ENCODE results near the gene ARF3. TPM values are rescaled to one million over a fixed set of nuclear protein-coding genes. Genes with fewer than 3 reads are reported as not detected.

The ARF3 gene
- total and polyA plus RNA-seq, 2 of the 13 experiments (the other 11 are each of a cell fraction or from before 2014, with no cell fraction given), result 53.8 to 57.9 TPM

DNA sequence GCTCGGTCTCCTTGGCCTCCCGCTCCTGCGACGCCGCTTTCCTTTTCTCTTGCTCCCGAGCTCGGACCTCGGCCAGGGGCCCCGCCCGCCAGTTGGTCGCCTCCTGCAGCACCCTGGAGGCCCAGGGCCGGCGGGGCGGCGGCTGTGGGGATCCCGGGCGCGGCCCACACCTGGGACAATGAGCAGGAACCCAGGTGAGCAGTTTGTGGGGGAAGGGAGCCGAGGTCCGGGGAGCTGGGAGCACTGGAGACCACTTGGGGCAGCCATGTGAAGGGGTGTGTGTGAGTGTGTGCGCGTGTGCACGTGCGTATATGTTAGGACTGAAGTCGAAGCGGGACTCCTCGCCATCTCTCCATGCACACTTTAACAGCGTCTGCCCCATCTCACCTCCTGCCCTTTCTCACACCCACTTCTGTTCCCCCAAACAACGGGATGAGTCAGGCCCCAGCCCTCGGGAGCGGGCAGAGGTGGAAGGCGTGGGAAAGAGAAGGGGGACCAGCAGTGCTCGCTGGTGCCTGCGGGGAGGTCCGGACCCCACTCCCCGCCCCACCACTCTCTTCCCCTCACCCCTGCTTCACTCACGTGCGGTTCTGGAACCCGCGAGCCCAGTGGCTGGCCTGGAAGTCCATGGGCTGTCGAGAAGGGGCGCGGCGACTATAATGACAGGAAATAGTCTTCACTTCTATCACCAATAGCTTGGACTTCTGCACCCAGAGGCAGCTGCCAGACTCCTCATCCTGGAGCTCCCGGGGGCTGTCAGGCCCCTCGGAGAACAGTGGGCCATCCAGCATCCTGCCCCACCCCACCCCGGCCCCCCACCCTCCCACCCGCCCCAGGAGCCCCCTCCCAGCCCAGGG lies 41.4 kb upstream of the ARF3 start (continued):
- TF ChIP-seq ZBTB21 (CRISPR knock-in tag; IDR thresholded peaks at IDR 0.05), result no peak
- 0 out of 2 replicates have a peak, but pooled peaks have one; percentile 37 for TF ChIP-seq ZNF441 (CRISPR knock-in tag; IDR thresholded peaks at IDR 0.05; ENCODE audit: borderline replicate concordance)
- 0 out of 2 replicates have a peak, but pooled peaks have one; percentile 37 for TF ChIP-seq MYNN (CRISPR knock-in tag; IDR thresholded peaks at IDR 0.05; ENCODE audit: low read depth)
- TF ChIP-seq, protein P1, sequence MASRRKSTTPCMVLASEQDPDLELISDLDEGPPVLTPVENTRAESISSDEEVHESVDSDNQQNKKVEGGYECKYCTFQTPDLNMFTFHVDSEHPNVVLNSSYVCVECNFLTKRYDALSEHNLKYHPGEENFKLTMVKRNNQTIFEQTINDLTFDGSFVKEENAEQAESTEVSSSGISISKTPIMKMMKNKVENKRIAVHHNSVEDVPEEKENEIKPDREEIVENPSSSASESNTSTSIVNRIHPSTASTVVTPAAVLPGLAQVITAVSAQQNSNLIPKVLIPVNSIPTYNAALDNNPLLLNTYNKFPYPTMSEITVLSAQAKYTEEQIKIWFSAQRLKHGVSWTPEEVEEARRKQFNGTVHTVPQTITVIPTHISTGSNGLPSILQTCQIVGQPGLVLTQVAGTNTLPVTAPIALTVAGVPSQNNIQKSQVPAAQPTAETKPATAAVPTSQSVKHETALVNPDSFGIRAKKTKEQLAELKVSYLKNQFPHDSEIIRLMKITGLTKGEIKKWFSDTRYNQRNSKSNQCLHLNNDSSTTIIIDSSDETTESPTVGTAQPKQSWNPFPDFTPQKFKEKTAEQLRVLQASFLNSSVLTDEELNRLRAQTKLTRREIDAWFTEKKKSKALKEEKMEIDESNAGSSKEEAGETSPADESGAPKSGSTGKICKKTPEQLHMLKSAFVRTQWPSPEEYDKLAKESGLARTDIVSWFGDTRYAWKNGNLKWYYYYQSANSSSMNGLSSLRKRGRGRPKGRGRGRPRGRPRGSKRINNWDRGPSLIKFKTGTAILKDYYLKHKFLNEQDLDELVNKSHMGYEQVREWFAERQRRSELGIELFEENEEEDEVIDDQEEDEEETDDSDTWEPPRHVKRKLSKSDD (CRISPR knock-in tag; IDR thresholded peaks at IDR 0.05; ENCODE audit: low read depth), result no peak
- peak; percentile 91 for TF ChIP-seq ZNF891 (CRISPR knock-in tag; IDR thresholded peaks at IDR 0.05)
- TF ChIP-seq ATRX (CRISPR knock-in tag; IDR thresholded peaks at IDR 0.05; ENCODE audit: borderline replicate concordance), result no peak
- no peak for TF ChIP-seq ZNF431 (CRISPR knock-in tag; IDR thresholded peaks at IDR 0.05; ENCODE audit: borderline replicate concordance, low read depth)
- TF ChIP-seq, protein P2, sequence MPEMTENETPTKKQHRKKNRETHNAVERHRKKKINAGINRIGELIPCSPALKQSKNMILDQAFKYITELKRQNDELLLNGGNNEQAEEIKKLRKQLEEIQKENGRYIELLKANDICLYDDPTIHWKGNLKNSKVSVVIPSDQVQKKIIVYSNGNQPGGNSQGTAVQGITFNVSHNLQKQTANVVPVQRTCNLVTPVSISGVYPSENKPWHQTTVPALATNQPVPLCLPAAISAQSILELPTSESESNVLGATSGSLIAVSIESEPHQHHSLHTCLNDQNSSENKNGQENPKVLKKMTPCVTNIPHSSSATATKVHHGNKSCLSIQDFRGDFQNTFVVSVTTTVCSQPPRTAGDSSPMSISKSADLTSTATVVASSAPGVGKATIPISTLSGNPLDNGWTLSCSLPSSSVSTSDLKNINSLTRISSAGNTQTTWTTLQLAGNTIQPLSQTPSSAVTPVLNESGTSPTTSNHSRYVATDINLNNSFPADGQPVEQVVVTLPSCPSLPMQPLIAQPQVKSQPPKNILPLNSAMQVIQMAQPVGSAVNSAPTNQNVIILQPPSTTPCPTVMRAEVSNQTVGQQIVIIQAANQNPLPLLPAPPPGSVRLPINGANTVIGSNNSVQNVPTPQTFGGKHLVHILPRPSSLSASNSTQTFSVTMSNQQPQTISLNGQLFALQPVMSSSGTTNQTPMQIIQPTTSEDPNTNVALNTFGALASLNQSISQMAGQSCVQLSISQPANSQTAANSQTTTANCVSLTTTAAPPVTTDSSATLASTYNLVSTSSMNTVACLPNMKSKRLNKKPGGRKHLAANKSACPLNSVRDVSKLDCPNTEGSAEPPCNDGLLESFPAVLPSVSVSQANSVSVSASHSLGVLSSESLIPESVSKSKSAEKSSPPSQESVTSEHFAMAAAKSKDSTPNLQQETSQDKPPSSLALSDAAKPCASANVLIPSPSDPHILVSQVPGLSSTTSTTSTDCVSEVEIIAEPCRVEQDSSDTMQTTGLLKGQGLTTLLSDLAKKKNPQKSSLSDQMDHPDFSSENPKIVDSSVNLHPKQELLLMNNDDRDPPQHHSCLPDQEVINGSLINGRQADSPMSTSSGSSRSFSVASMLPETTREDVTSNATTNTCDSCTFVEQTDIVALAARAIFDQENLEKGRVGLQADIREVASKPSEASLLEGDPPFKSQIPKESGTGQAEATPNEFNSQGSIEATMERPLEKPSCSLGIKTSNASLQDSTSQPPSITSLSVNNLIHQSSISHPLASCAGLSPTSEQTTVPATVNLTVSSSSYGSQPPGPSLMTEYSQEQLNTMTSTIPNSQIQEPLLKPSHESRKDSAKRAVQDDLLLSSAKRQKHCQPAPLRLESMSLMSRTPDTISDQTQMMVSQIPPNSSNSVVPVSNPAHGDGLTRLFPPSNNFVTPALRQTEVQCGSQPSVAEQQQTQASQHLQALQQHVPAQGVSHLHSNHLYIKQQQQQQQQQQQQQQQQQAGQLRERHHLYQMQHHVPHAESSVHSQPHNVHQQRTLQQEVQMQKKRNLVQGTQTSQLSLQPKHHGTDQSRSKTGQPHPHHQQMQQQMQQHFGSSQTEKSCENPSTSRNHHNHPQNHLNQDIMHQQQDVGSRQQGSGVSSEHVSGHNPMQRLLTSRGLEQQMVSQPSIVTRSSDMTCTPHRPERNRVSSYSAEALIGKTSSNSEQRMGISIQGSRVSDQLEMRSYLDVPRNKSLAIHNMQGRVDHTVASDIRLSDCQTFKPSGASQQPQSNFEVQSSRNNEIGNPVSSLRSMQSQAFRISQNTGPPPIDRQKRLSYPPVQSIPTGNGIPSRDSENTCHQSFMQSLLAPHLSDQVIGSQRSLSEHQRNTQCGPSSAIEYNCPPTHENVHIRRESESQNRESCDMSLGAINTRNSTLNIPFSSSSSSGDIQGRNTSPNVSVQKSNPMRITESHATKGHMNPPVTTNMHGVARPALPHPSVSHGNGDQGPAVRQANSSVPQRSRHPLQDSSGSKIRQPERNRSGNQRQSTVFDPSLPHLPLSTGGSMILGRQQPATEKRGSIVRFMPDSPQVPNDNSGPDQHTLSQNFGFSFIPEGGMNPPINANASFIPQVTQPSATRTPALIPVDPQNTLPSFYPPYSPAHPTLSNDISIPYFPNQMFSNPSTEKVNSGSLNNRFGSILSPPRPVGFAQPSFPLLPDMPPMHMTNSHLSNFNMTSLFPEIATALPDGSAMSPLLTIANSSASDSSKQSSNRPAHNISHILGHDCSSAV (CRISPR knock-in tag; IDR thresholded peaks at IDR 0.05; ENCODE audit: borderline replicate concordance), result no peak; the same call in 1 of the 2 replicates
- no peak for TF ChIP-seq FOXM1 (CRISPR knock-in tag; IDR thresholded peaks at IDR 0.05)
- TF ChIP-seq ZNF556 (CRISPR knock-in tag; IDR thresholded peaks at IDR 0.05; ENCODE audit: borderline replicate concordance), result peak; percentile 25; the same call in 1 of the 2 replicates
- TF ChIP-seq, protein P3, sequence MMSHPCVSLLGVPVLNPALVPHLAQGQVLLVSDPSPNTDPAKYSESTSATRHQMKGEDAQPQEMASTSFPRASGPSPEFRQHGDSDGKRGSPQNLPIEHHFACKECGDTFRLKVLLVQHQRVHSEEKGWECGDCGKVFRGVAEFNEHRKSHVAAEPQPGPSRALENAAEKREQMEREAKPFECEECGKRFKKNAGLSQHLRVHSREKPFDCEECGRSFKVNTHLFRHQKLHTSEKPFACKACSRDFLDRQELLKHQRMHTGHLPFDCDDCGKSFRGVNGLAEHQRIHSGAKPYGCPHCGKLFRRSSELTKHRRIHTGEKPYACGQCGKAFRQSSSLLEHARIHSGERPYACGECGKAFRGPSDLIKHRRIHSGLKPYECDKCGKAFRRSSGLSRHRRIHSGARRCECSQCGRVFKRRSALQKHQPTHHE (CRISPR knock-in tag; IDR thresholded peaks at IDR 0.05; ENCODE audit: borderline replicate concordance), result peak; percentile 77; the same call in 1 of the 2 replicates
- TF ChIP-seq SPEN (CRISPR knock-in tag; IDR thresholded peaks at IDR 0.05; ENCODE audit: low read depth), result no peak
- no peak for TF ChIP-seq THYN1 (CRISPR knock-in tag; IDR thresholded peaks at IDR 0.05; ENCODE audit: borderline replicate concordance, low read depth)
- TF ChIP-seq ZNF460 (CRISPR knock-in tag; IDR thresholded peaks at IDR 0.05; ENCODE audit: borderline replicate concordance), result no peak
- peak; percentile 95 for TF ChIP-seq ZNF224 (CRISPR knock-in tag; IDR thresholded peaks at IDR 0.05)

All from HepG2 (cell line).